ENCODE measurements around the gene HIGD1C.

HIGD1C gene

DNA sequence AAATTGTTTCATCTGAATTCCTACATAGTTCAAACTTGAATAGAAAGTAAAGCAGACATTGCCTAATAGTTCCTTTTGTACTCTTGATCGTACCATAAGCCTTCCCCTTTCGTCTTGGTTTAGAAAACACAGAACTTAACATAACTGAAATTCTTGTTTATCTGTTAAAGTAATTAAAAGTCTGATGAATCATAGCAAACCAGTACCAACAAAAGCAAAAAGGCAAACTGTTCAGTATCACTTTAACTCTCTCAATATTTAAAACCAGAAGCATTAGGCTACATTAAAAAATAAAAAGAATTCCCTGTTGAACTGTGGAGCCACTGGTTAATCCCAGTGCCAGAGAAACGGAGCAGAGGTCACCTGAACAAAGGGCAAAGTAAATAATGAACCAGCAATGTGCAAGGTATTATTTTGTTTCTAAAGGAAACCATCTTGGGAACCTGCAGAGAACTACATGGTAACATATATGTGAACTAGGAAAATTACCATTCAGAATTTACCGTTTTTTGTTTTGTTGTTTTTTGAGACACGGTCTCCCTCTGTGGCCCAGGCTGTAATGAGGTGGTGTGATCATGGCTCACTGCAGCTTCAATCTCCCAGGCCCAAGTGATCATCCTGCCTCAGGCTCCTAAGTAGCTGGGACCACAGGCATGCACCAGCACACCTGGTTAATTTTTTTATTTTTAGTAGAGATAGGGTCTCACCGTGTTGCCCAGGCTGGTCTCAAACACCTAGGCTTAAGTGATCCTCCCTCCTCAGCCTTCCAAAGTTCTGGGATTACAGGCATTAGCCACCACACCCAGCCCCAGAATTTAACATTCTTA is 17.1 kb upstream of the HIGD1C start:
- TF ChIP-seq, protein P1, sequence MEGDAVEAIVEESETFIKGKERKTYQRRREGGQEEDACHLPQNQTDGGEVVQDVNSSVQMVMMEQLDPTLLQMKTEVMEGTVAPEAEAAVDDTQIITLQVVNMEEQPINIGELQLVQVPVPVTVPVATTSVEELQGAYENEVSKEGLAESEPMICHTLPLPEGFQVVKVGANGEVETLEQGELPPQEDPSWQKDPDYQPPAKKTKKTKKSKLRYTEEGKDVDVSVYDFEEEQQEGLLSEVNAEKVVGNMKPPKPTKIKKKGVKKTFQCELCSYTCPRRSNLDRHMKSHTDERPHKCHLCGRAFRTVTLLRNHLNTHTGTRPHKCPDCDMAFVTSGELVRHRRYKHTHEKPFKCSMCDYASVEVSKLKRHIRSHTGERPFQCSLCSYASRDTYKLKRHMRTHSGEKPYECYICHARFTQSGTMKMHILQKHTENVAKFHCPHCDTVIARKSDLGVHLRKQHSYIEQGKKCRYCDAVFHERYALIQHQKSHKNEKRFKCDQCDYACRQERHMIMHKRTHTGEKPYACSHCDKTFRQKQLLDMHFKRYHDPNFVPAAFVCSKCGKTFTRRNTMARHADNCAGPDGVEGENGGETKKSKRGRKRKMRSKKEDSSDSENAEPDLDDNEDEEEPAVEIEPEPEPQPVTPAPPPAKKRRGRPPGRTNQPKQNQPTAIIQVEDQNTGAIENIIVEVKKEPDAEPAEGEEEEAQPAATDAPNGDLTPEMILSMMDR (conservative IDR thresholded peaks at IDR 0.05), result no peak
- no peak overlapping the region for H3K27ac ChIP-seq

GRCh38 chr12:50936821-50937530 is 15.4 kb upstream of the HIGD1C start:
- no peak overlapping the region for H3K27ac ChIP-seq
- TF ChIP-seq, protein P1 (conservative IDR thresholded peaks at IDR 0.05), result no peak

DNA sequence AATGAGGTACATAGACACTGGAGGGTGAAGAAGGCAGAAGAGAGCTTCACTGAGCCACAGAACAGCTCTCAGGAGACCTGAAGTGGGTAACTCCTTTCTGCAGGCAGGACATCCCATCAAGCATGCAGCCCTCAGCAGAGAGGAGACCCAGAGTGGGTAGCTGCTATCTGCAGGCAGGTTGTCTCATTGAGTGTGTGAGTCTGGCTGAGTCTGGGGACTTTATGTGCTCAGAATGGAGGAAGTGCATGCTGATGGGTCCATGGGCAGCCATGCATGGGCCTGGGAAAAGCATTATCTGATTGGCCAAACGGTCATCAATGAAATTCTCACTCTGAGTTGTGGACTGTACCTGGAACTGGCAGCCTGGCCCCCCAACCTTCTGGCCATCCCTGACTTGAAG is 14.7 kb upstream of the HIGD1C start:
- TF ChIP-seq, protein P1 (conservative IDR thresholded peaks at IDR 0.05), result no peak
- H3K27ac ChIP-seq, result no peak overlapping the region

DNA sequence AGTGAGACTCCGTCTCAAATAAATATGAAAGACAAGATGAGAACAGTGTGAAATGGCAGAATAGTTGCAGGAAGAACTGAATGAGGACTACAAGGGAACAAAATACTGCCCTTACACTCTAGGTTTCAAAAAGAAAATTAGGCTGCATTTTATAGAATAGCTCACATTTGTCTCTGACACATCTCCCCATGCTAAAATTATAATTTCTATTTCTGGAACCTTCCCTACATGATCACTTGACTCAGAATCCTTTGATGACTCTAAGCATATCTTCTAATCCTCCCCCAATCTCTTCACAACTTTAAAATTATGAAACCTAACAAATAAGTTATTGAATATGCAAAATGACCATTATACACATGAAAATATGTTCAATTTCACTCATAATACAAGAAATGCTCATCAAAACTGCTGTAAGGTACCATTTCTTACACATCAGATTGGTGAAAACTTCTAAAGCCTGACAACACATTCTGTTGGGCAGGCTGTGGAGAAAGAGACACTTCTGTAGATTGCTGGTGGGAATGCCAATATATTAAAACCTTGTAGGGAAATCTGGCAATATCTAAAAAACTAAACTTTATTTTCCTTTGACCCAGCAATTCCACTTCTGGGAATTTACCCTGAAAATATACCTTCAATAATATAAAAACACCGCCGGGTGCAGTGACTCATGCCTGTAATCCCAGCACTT is 4.3 kb upstream of the HIGD1C start:
- no peak overlapping the region for H3K27ac ChIP-seq
- TF ChIP-seq, protein P1 (conservative IDR thresholded peaks at IDR 0.05), result no peak

DNA sequence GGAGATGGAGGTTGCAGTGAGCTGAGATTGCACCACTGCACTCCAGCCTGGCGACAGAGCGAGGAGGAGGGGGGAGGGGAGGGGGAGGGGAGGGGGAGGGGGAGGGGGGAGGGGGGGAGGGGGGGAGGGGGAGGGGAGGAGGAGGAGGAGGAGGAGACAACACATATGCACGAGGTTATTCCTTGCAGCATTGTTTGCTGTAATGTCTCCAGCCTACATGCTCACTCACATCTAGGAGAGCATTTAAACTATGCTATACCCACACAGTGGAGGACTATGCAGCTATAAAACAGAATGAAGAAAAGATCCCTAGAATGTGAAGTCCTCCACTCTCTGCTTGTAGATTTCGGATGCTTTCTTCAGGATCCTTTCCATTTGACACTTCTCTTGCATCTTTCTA is 3.5 kb upstream of the HIGD1C start:
- no peak overlapping the region for H3K27ac ChIP-seq
- TF ChIP-seq, protein P1 (conservative IDR thresholded peaks at IDR 0.05), result no peak

DNA sequence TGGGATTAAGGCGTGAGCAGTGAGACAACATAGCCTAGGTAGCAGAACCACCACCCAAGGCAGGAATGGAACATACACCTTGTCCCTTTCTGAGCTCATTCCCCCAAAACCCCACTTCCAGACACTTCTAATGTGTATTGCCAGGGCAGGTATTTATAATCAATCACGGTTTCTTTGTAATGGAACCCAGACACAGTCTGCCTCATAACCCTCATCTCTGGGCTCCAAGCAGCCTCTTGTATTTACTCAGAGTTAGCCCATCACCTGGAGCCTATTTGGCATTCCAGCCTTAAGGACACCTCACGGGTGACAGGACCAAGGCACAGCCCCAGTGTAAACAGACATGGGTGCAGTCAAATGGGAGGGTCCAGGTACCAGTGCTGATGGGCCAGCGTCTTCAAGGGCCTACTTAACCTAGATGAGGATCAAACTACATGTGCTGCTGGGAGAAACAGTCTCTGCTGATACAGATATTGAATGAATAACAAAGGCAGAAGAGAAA is 2.5 kb upstream of the HIGD1C start:
- TF ChIP-seq, protein P1 (conservative IDR thresholded peaks at IDR 0.05), result no peak
- H3K27ac ChIP-seq, result no peak overlapping the region

GRCh38 chr12:50951112-50951511 is 1.2 kb upstream of the HIGD1C start:
- TF ChIP-seq, protein P1 (conservative IDR thresholded peaks at IDR 0.05), result no peak
- H3K27ac ChIP-seq, result no peak overlapping the region
